ENCODE results near the gene KATNAL1.

DNA sequence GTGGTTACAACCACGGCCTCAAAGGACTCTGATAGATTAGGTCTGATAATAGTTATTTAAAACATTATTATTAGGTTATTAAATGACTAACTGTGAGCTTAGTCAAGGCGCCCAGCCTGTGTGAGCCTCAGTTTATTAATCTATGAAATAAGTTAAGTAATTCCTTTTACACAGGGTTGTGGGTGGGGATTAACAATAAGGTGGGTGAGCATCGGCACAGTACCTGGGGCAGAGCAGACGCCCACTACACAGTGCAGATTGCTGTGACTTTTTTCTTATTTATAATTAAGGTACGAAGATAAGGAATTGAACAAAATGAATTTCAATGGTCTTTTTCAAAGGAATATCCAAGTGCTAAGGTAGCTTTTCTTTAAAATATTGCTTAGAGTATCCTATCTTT is 132.2 kb downstream of the KATNAL1 start:
- no peak for TF ChIP-seq EZH2 (IDR thresholded peaks at IDR 0.05; ENCODE audit: insufficient read depth, low read length)
- TF ChIP-seq, protein P1, sequence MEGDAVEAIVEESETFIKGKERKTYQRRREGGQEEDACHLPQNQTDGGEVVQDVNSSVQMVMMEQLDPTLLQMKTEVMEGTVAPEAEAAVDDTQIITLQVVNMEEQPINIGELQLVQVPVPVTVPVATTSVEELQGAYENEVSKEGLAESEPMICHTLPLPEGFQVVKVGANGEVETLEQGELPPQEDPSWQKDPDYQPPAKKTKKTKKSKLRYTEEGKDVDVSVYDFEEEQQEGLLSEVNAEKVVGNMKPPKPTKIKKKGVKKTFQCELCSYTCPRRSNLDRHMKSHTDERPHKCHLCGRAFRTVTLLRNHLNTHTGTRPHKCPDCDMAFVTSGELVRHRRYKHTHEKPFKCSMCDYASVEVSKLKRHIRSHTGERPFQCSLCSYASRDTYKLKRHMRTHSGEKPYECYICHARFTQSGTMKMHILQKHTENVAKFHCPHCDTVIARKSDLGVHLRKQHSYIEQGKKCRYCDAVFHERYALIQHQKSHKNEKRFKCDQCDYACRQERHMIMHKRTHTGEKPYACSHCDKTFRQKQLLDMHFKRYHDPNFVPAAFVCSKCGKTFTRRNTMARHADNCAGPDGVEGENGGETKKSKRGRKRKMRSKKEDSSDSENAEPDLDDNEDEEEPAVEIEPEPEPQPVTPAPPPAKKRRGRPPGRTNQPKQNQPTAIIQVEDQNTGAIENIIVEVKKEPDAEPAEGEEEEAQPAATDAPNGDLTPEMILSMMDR (IDR thresholded peaks at IDR 0.05; ENCODE audit: insufficient read depth, low read depth, low read length): no peak
